SK-N-SH treated with all-trans-retinoic acid at 6 μM for 48 hours (cell line): ENCODE data around the gene PIM3.

Experiments used
- ATAC-seq: fragments of 200-7000 bp; cut with Tn5 transposase; 3 replicates; pipeline ENCODE4 v1.9.1; 2020; ENCODE audit warnings: mild to moderate bottlenecking, moderate library complexity
- ARNTL ChIP-seq: fragments of 450-650 bp; formaldehyde crosslinking; IDR thresholded peaks from 2 replicates; pipeline ENCODE4 v1.5.0; 2020; ENCODE audit warnings: low read depth, mild to moderate bottlenecking, moderate library complexity, borderline replicate concordance
- BACH2 ChIP-seq: fragments of 250-450 bp; sonication (Bioruptor Pico); IDR thresholded peaks from 2 replicates; pipeline ENCODE4 v1.9.0; 2021; ENCODE audit warnings: mild to moderate bottlenecking, borderline replicate concordance
- CREB5 ChIP-seq: fragments of 250-450 bp; sonication (Bioruptor Pico); IDR thresholded peaks from 2 replicates; pipeline ENCODE4 v1.5.1; 2020; ENCODE audit warnings: low read depth, mild to moderate bottlenecking, moderate library complexity
- CSRNP3 ChIP-seq: fragments of 250-450 bp; sonication (Bioruptor Pico); IDR thresholded peaks from 2 replicates; pipeline ENCODE4 v1.5.1; 2021; ENCODE audit warnings: mild to moderate bottlenecking, moderate library complexity
- ESRRG ChIP-seq: fragments of 250-450 bp; sonication (Bioruptor Pico); IDR thresholded peaks from 2 replicates; pipeline ENCODE4 v1.6.1; 2021; ENCODE audit warnings: mild to moderate bottlenecking
- ISL1 ChIP-seq: fragments of 250-450 bp; sonication (Bioruptor Pico); IDR thresholded peaks from 2 replicates; pipeline ENCODE4 v2.1.2; 2022; ENCODE audit warnings: mild to moderate bottlenecking, moderate library complexity
- OSR1 ChIP-seq: fragments of 250-450 bp; sonication (Bioruptor Pico); IDR thresholded peaks from 2 replicates; pipeline ENCODE4 v1.8.0; 2022; ENCODE audit warnings: moderate library complexity, mild to moderate bottlenecking, inconsistent platforms
- POU6F1 ChIP-seq: fragments of 250-450 bp; sonication (Bioruptor Pico); IDR thresholded peaks from 2 replicates; pipeline ENCODE4 v1.8.0; 2021; ENCODE audit warnings: low read depth, mild to moderate bottlenecking, moderate library complexity, borderline replicate concordance
- PPARA ChIP-seq: fragments of 250-450 bp; sonication (Bioruptor Pico); IDR thresholded peaks from 2 replicates; pipeline ENCODE4 v1.5.0; 2020; ENCODE audit warnings: mild to moderate bottlenecking, borderline replicate concordance
- RARB ChIP-seq: fragments of 250-450 bp; sonication (Bioruptor Pico); IDR thresholded peaks from 2 replicates; pipeline ENCODE4 v1.8.0; 2021; ENCODE audit warnings: mild to moderate bottlenecking, moderate library complexity
- SNAI2 ChIP-seq: fragments of 250-450 bp; sonication (Bioruptor Pico); IDR thresholded peaks from 2 replicates; pipeline ENCODE4 v1.5.0; 2020; ENCODE audit warnings: mild to moderate bottlenecking, moderate library complexity
- TCF4 ChIP-seq: fragments of 250-450 bp; sonication (Bioruptor Pico); IDR thresholded peaks from 2 replicates; pipeline ENCODE4 v1.8.0; 2021; ENCODE audit warnings: mild to moderate bottlenecking, moderate library complexity, borderline replicate concordance
- TSHZ2 ChIP-seq: fragments of 250-450 bp; sonication (Bioruptor Pico); IDR thresholded peaks from 2 replicates; pipeline ENCODE4 v1.5.0; 2020; ENCODE audit warnings: mild to moderate bottlenecking, moderate library complexity
- ZC3H10 ChIP-seq: fragments of 250-450 bp; sonication (Bioruptor Pico); IDR thresholded peaks from 2 replicates; pipeline ENCODE4 v1.5.1; 2021; ENCODE audit warnings: mild to moderate bottlenecking, moderate library complexity
- ZFP3 ChIP-seq: fragments of 250-450 bp; sonication (Bioruptor Pico); IDR thresholded peaks from 2 replicates; pipeline ENCODE4 v1.5.0; 2020; ENCODE audit warnings: mild to moderate bottlenecking, moderate library complexity
- ZFP30 ChIP-seq: fragments of 450-650 bp; formaldehyde crosslinking; IDR thresholded peaks from 2 replicates; pipeline ENCODE4 v1.5.0; 2022; ENCODE audit warnings: mild to moderate bottlenecking, moderate library complexity
- ZNF70 ChIP-seq: fragments of 450-650 bp; formaldehyde crosslinking; IDR thresholded peaks from 2 replicates; pipeline ENCODE4 v1.5.0; 2020; ENCODE audit warnings: mild to moderate bottlenecking, moderate library complexity
- ZNF8 ChIP-seq: fragments of 450-650 bp; formaldehyde crosslinking; IDR thresholded peaks from 2 replicates; pipeline ENCODE4 v1.5.0; 2020; ENCODE audit warnings: mild to moderate bottlenecking, moderate library complexity
- TF ChIP-seq, protein P1 (sequence below): fragments of 250-450 bp; sonication (Bioruptor Pico); IDR thresholded peaks from 2 replicates; pipeline ENCODE4 v1.8.0; 2020; ENCODE audit warnings: mild to moderate bottlenecking, moderate library complexity, borderline replicate concordance

PIM3 gene

DNA sequence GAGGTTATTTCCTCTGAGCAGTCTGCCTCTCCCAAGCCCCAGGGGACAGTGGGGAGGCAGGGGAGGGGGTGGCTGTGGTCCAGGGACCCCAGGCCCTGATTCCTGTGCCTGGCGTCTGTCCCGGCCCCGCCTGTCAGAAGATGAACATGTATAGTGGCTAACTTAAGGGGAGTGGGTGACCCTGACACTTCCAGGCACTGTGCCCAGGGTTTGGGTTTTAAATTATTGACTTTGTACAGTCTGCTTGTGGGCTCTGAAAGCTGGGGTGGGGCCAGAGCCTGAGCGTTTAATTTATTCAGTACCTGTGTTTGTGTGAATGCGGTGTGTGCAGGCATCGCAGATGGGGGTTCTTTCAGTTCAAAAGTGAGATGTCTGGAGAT, 3.1 kb downstream of the PIM3 start:
- ATAC-seq, result no peak

DNA sequence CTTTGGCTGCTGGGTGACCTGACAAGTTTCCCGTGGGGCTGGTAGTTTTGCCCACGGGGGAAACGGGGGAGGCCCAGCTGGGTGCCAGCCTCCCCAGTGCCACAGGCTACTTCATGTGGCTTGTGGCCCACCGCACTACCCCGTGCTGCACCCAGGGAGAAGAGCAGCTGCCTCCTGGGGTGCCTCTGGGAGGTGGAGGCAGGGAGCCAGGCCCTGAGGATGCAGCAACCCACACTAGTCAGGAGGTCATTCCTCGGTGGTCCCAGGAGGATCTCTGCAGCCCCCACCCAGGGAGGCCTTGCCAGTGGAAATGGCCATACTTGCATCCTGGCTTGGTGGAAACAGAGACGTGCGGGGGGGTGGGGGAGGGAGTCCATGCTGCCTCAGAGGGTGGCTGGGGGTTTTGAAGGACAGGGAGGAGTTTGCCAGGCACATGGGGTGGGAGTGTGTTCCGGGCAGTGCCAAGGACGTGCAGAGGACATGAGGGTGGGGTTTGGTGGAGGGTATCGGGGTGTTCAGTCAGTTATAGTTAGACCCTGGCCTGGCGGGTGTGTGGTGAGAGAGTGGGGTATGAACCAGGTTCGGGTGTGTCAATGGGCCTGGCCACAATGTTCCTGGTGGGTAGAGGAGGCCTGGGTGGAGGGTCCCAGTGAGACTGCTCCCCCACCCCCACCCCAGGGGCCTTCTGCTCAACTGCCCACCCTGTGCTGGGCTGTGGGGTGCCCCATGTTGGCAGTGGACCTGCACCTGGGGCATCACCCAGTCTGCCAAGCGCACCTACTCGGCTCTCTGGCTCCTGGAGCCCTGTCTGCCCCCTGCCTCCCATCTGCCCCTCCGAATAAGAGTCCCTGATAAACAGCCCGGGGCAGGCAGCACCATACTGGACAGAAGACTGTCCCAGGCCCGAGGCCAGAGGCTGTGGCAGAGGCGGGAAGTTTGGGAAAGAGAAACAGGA, 3.8 kb downstream of the PIM3 start:
- ATAC-seq, result no peak
- TF ChIP-seq BACH2 (CRISPR knock-in tag), result no peak
- TF ChIP-seq CSRNP3, result no peak
- TF ChIP-seq RARB (CRISPR knock-in tag), result no peak
- no peak for TF ChIP-seq POU6F1 (CRISPR knock-in tag)
- no peak for TF ChIP-seq CREB5

More for the DNA sequence above, 3.1 kb downstream of the PIM3 start:
- TF ChIP-seq SNAI2 (CRISPR knock-in tag), result no peak
- no peak for TF ChIP-seq OSR1
- TF ChIP-seq RARB (CRISPR knock-in tag), result no peak
- TF ChIP-seq ZNF8 (CRISPR knock-in tag), result no peak
- no peak for TF ChIP-seq PPARA (CRISPR knock-in tag)
- TF ChIP-seq ZFP30 (CRISPR knock-in tag), result no peak
- TF ChIP-seq CREB5, result no peak
- no peak for TF ChIP-seq TSHZ2 (CRISPR knock-in tag)
- TF ChIP-seq ARNTL, result no peak
- TF ChIP-seq CSRNP3, result no peak
- no peak for TF ChIP-seq POU6F1 (CRISPR knock-in tag)
- no peak for TF ChIP-seq ZFP3 (CRISPR knock-in tag)
- TF ChIP-seq ZNF70 (CRISPR knock-in tag), result no peak
- no peak for TF ChIP-seq ISL1 (CRISPR knock-in tag)
- TF ChIP-seq ZC3H10, result no peak
- no peak for TF ChIP-seq TCF4 (CRISPR knock-in tag)
- TF ChIP-seq, protein P1, sequence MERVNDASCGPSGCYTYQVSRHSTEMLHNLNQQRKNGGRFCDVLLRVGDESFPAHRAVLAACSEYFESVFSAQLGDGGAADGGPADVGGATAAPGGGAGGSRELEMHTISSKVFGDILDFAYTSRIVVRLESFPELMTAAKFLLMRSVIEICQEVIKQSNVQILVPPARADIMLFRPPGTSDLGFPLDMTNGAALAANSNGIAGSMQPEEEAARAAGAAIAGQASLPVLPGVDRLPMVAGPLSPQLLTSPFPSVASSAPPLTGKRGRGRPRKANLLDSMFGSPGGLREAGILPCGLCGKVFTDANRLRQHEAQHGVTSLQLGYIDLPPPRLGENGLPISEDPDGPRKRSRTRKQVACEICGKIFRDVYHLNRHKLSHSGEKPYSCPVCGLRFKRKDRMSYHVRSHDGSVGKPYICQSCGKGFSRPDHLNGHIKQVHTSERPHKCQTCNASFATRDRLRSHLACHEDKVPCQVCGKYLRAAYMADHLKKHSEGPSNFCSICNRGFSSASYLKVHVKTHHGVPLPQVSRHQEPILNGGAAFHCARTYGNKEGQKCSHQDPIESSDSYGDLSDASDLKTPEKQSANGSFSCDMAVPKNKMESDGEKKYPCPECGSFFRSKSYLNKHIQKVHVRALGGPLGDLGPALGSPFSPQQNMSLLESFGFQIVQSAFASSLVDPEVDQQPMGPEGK (CRISPR knock-in tag), result no peak
- TF ChIP-seq ESRRG (CRISPR knock-in tag), result no peak
